GM19099 (cell line): Measurements from ENCODE around the gene HJURP.

Experiments
- POLR2A ChIP-seq: IDR thresholded peaks from 3 replicates; pipeline ENCODE4 v1.6.1; 2011; ENCODE audit warnings: low read depth; ENCODE audit not compliant: insufficient read length; ENCODE audit errors: extremely low read depth

HJURP gene

DNA sequence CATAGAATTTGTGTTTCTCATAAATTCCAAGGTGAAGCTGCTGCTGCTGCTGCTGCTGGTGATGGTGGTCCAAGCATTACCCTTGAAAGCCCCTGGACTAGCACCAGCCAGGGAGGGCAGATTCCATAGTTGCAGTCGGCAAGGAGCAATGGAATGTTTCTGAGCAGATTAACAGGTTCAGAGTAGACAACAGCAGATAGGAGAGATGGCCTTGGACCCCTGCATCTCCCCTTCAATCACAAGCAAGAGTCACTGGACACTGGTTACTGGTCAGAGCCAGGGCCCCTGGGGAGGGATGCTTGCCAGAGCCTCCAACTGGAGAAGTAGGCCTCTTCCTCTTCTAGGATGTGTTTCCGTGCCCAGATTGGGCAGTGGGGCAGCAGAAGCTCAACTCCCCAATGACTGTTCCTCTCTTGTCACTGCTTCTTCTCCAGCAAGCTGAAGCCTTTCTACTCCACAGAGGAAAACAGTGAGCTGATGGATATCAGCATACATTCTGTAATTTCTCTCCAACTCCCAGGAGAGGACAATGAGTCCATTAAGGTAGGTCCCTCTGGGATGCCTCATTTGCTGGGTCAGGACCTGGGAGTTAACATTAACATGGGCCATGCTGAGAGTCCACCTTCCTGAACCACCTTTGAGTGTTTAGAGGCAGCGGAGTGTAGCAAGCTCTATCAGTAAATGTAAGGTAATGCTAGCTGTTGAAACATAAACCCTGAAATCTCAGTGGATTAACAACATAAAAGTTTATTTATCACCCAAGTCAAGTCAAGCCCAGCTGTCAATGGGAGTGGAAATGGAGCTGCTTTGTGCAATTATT lies 40.9 kb downstream of the HJURP start:
- no peak for TF ChIP-seq POLR2A

DNA sequence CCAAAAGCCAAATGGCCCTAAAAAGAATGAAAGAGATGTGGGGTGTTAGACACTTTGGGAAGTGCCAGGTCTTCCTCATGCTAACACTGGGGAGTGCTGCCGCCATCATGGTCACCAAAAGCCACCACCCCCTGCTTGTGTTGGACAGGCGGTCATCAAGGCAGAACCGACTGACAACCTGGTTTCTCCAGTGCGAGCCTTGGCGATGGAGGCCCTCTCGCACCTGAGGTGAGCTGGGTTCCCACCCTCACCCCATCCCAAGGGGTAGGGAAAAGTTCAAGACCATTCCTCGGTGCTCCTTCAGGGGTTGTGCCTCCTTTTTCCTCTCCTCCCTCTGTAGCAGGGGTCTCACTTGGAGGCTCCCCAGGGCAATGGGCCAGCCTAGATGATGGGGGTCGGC lies 42.6 kb downstream of the HJURP start:
- TF ChIP-seq POLR2A = no peak

DNA sequence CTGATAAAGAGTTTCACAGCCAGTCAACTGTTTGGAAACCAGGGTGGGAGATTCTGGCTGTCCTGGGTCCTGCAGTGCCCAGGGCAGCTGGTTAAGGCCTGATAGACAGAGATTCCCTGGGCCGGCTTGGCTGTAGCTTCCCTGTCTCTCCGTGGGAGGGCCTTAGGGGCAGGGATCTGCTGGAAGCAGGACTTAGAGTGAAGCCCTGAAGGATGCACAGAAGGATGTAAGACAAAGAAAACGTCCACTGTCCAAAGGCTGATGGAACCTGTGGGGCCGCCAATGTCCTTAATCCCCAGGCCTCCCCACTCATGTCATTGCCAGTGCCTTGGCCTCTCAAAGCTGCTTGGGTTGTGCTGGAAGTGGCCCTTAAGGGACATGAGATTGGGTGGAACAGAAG lies 43.2 kb downstream of the HJURP start:
- no peak for TF ChIP-seq POLR2A

DNA sequence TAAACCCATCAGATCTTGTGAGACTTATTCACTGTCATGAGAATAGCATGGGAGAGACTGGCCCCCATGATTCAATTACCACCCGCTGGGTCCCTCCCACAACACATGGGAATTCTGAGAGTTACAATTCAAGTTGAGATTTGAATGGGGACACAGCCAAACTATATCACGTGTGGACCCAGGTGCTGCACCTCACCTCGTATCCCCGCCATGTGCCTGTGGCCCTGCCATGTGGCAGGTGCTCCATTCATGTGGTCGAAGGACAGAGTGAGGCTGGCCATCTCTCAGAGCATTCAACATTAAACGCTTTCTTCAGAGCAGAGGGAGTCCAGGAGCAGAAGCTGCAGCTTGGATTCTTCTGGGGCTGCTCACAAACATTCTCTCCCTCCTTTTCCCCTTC lies 44.0 kb downstream of the HJURP start:
- no peak for TF ChIP-seq POLR2A

DNA sequence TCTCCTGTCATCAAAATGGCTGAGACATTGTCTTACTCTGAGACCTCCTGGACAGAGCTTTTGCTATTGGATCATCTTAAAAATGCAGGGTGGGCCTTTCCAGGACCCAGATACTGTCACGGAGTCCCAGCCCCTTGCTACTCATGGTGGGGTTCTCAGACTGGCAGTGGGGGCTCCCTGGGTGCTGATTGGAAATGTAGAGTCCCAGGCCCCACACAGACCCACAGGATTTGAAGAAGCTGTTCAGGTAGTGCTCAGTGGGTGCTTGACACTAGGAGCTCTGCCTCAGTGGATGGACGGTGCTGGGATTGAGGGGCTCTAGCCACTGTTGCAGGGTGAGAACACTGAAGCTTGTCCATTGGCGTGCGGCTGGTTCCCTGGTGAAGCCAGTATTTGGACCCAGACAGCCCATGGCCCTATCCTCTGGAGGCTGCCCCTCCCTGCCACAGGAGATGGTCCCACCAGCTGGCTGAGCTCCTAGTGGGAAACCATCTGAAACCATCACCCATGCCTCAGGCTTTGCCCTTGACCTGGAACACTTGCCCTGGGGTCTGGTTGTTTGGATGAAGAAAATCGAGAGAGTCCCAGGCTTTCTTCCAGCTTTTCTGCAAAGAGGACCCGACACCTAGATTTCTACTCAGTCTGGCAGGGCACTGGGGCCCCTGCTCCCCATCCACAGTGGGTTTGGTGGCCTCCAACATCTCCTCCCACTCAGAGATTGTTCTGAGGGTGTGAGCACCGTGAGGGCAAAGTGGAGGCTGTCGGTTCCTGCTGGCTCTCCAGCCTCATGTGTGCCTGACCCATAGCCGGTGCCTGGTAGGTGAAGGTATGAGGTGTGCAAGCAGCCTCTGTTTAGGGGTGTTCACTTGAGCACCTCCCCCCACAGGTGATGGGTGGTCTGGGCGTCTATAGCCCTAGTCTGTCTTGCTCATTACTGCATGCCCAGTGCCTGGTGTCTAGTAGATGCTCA lies 46.1 kb downstream of the HJURP start:
- no peak for TF ChIP-seq POLR2A

DNA sequence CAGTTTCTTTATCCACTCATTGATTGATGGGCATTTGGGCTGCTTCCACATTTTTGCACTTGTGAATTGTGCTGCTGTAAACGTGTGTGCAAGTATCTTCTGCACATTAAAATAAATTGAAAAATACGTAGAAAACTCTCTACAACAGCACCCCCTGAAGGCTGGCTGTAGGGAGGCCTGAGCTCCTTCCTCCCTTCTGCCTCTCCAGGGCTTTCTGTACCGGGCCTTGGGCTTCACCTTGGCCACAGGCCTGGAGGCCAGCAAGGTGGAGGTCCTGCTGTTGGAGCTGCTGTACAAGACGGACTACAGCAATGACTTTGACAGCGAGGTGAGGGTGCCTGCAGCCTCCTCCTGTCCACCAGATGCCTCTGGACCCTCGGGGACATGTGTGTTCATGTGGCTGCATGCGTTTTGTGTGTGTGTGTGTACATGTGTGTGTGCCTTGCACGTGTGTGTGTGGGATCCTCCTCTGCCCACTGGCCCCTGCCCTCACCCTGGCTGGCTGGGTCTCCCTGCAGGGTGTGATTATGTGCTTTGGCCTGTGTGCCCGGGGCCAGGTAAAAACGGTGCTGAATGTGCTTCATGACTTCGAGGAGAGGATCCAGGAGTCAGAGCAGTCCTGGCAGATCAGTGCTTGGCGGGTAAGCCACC lies 47.0 kb downstream of the HJURP start:
- TF ChIP-seq POLR2A = no peak

DNA sequence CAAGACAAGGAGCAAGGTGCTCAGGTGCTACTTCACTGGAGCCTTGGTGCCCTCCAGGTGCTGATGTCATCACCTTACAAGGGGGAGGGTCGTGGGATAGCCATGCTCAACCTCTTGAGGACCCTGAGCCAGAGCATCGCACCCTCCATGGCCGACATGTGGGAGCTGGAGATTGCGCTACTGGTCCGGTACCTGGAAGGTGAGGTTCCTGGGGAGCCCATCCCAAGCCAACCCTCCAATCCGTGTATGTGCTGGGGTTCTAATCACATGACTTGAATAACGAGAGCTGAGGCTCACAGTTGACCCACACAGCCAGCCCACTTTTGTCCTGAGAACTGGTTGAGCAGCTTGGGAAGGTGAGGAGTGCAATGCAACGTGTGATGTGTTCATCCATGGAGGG lies 50.3 kb downstream of the HJURP start:
- TF ChIP-seq POLR2A = no peak

DNA sequence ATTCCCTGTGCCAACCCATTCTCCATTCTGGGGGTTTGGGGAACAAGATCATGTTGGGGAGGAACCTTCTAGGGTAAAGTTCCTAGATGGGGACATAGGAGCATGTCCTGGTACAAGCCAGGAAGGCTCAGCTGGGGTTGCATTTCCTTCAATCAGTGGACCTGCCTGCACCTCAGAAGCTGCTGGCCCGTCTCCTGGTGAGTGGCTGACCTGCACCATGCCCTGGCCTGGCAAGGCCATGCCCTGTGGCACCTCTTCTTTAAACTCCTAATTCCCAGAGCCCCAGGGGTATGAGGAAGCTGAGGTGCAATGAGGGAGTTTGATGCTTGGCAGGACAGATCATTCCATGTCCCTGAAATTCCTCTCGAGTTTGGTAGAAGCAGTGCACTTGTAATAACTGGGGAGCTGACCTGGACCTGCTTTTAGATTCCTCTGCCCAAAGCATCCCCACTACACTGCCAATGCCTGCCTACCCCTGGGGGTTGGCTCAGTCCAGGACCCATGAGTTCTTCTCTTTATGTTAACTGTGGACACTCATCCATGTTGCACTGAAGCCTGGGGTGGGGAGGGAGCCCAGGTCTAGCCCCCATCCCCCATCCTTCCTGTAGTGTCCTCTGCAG lies 50.9 kb downstream of the HJURP start:
- TF ChIP-seq POLR2A = no peak

DNA sequence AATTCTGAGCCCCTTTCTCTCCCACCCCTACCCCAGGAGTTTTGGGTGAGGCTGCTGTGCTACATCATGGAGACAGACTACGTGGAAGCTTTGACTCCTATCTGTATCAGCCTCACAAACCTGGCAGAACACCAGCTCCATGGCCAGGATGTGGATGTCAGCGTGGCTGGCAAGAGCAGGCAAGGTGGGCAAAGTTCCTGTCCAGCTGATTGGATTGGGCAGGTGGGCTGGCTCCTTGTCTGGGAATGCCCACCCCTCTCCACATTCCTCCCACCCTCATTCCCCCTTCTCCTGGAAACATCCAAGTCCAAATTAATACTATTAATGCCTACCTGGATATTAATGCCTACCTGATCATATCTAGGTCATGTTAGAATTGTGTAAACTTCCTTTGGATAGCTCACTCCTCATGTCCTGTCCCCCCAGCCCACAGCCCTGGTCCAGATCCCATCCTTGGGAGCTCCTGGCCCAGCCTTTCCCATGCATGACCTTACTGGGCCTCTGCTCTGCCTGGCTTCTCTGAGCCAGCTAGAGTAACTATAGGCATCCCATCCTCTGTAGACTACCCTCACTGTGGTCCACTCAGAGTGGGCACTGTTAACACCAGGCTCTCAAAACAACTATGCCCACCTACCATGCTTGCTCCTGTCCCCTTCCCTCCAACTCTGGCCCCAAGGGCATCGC lies 52.1 kb downstream of the HJURP start:
- no peak for TF ChIP-seq POLR2A

DNA sequence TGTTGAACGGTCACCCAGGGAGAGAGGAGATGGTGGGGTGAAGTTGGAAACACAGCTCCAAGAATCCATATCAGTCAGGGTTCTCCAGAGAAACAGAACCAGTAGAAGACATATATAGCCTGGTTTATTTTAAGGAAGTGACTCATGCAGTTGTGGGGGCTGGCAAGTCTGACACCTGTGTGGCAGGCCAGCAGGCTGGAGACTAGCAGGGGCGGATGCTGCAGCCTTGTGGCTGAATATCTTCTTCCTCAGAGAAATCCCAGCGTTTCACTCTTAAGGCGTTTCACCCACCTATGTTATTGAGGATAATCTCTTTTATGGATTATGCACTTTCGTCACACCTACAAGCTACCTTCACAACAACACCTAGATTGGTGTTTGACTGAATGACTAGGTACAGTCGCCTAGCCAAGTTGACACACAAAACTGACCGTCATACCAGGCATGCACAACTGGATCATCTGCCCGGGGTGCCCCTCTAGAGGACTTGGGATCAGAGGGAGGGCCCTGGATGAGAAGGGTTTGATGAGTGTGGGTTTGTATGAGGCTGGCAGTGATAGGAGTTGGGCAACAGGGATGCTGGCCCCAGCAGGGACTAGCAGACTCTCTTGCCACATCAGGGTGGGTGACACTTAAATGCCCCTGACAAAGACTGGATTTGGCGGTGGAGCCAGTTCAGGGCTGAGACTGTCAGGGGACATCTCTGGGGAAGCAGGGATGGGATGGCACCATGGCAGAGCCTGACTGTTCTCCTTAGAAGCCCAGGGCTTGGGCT lies 52.8 kb downstream of the HJURP start:
- no peak for TF ChIP-seq POLR2A

DNA sequence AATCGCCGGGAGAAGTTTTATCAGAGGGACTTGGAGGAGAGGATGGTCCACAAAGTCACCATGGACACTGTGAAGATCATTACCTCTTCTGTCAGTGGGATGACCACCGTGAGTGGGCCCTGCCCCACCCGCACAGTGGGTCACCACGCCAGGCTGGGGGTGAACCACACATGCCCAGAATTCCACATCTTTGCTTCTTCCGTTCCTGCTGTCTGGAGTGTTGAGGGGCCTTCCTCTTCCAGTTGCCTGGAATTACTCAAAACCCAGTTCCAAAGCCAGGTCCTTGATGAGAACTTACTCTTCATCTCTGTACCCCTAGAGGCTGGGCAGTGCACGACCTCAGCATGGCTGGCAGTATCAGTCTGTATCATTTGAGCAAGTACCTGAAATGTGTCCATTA lies 54.1 kb downstream of the HJURP start:
- no peak for TF ChIP-seq POLR2A

DNA sequence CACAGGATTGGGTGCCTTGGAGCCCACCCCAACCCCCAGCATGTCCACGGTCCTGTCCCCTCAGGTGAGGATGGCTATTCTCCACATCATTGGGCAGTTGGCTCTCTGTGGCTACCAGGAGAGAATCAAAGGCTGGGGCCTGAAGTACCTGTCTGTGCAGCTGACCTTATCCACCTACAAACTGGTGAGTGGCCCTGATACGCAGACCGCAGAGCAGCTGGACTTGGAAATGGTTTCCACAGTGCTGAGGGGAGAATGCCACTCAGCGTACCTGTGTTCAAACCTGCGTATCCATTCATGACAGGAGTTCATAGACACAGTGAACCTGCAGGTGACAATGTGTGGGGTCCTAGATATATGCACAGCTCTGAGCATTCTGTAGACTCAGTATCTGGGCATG lies 54.6 kb downstream of the HJURP start:
- no peak for TF ChIP-seq POLR2A

DNA sequence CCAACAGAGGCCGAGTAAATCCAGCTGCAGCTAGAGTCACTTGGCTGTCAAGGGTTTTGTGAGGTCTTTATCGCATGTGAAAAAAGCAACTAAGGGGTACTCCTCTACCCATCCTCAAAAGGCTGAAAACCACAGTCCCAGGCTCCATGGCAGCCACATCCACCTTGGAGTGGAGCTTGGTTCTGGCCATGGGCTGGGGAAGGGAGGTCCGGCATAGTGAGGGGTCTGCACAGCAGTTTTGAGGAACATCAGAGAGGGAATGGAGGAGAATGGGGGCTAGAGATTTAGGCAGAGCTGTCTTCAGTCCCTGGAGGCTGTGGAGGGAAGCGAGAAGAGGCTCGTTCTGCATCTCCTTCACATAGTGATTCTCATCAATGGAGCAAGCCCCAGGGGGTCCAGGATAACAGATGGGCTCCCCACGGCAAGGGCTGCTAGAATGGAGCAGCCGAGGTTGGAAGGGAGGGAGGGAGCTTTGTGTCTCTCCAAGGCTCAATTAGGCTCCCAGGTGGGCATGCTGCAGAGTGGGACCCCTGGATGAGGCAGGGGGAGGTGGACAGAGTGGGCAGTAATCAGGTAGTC lies 55.2 kb downstream of the HJURP start:
- no peak for TF ChIP-seq POLR2A
